SU-DHL-6 (cell line): ENCODE measurements around the gene ARHGAP10.

Source experiments
- H2AFZ ChIP-seq: fragments of 200-600 bp; sonication (generic); 2 replicates; pipeline ENCODE4 v1.6.1; 2014; ENCODE audit warnings: low read depth, mild to moderate bottlenecking, moderate library complexity, mixed read lengths, antibody characterized with exemption, low read length; ENCODE audit not compliant: severe bottlenecking
- H3F3A ChIP-seq: fragments of 200-600 bp; shearing (Covaris generic); 2 replicates; pipeline ENCODE4 v1.6.0; 2016; ENCODE audit warnings: antibody characterized with exemption, mild to moderate bottlenecking; ENCODE audit not compliant: insufficient read depth
- H3K27ac ChIP-seq: fragments of 200-600 bp; sonication (generic); 2 replicates; pipeline ENCODE4 v1.5.1; 2016; ENCODE audit warnings: low read depth, mild to moderate bottlenecking, low read length, moderate library complexity, mixed read lengths
- H3K27me3 ChIP-seq: fragments of 200-600 bp; sonication (generic), shearing (Covaris generic); 2 replicates; pipeline ENCODE4 v1.6.0; 2014; ENCODE audit warnings: mild to moderate bottlenecking, low read length
- H3K36me3 ChIP-seq: fragments of 200-600 bp; sonication (generic); 2 replicates; pipeline ENCODE4 v1.6.1; 2014; ENCODE audit warnings: mild to moderate bottlenecking, low read length, mixed read lengths
- H3K4me2 ChIP-seq: fragments of 300-600, 200-600 bp; shearing (Covaris generic), sonication (generic); 2 replicates; pipeline ENCODE4 v1.6.0; 2014; ENCODE audit warnings: low read length, low read depth, mild to moderate bottlenecking; ENCODE audit not compliant: poor library complexity, severe bottlenecking
- H3K4me3 ChIP-seq: fragments of 200-600 bp; sonication (generic); 2 replicates; pipeline ENCODE4 v1.5.1; 2014; ENCODE audit warnings: antibody characterized with exemption, low read length, mild to moderate bottlenecking, mixed read lengths; ENCODE audit not compliant: insufficient read depth, poor library complexity, severe bottlenecking
- H3K79me2 ChIP-seq: fragments of 200-600 bp; sonication (generic); 2 replicates; pipeline ENCODE4 v1.6.1; 2014; ENCODE audit warnings: mild to moderate bottlenecking, low read length, moderate library complexity; ENCODE audit not compliant: insufficient read depth
- H3K9ac ChIP-seq: fragments of 200-600 bp; sonication (generic); 2 replicates; pipeline ENCODE4 v1.7.0; 2014; ENCODE audit warnings: mild to moderate bottlenecking, low read length
- H3K9me2 ChIP-seq: fragments of 200-600 bp; sonication (generic); replicated peaks from 2 replicates; pipeline ENCODE4 v1.6.1; 2014; ENCODE audit warnings: low read length; ENCODE audit not compliant: insufficient read depth
- H3K9me3 ChIP-seq: fragments of 200-600 bp; sonication (generic); 2 replicates; pipeline ENCODE4 v1.6.1; 2014; ENCODE audit warnings: low read length, mixed read lengths; ENCODE audit not compliant: insufficient read depth
- H4K20me1 ChIP-seq: fragments of 200-600 bp; sonication (generic); 2 replicates; pipeline ENCODE4 v1.6.1; 2014; ENCODE audit warnings: low read depth, mild to moderate bottlenecking, antibody characterized with exemption, low read length, moderate library complexity, mixed read lengths
- EZH2phosphoT487 ChIP-seq: fragments of 200-600 bp; sonication (generic), shearing (Covaris generic); conservative IDR thresholded peaks from 2 replicates; pipeline ENCODE4 v1.6.1; 2018; ENCODE audit warnings: mild to moderate bottlenecking, antibody characterized with exemption, low read length, moderate library complexity, mixed read lengths
- TF ChIP-seq, protein P1 (sequence below): fragments of 200-600 bp; sonication (generic); IDR thresholded peaks from one replicate; pipeline ENCODE4 v1.5.1; 2017; ENCODE audit warnings: antibody characterized with exemption, mild to moderate bottlenecking, low read length, moderate library complexity; ENCODE audit not compliant: insufficient read depth, poor library complexity, severe bottlenecking

ARHGAP10 gene

DNA sequence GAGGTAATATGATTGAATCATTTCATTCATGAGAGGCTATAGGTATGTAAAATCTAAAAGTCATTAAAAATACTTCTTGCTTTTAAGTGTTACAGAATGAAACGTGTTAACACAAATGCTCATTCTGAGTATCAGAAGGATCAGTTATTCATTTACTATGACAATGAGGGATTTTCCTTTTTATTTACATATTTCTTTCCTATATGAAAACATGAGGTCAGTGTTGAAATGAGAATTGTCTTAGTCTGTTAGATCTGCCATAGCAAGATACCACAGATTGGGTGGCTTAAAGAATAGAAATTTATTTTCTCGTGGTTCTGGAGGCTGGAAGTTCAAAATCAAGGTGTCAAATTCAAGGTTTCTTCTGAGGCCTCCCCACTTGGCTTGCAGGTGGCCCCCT is 181.2 kb downstream of the ARHGAP10 start:
- Histone ChIP-seq H3K9me3 (no peaks in the 10 kb centered on the region), H2AFZ (no peak overlapping the region), H3K9me2 (no peaks in the 10 kb centered on the region), H3K4me2 (no peak overlapping the region), H3K36me3 (no peaks in the 10 kb centered on the region), H3K27ac (no peak overlapping the region), H3F3A (no peaks in the 10 kb centered on the region), H3K27me3 (no peaks in the 10 kb centered on the region), H3K4me3 (no peak overlapping the region), H3K79me2 (no peaks in the 10 kb centered on the region), H3K9ac (no peak overlapping the region), H4K20me1 (no peaks in the 10 kb centered on the region)
- TF ChIP-seq, protein P1, sequence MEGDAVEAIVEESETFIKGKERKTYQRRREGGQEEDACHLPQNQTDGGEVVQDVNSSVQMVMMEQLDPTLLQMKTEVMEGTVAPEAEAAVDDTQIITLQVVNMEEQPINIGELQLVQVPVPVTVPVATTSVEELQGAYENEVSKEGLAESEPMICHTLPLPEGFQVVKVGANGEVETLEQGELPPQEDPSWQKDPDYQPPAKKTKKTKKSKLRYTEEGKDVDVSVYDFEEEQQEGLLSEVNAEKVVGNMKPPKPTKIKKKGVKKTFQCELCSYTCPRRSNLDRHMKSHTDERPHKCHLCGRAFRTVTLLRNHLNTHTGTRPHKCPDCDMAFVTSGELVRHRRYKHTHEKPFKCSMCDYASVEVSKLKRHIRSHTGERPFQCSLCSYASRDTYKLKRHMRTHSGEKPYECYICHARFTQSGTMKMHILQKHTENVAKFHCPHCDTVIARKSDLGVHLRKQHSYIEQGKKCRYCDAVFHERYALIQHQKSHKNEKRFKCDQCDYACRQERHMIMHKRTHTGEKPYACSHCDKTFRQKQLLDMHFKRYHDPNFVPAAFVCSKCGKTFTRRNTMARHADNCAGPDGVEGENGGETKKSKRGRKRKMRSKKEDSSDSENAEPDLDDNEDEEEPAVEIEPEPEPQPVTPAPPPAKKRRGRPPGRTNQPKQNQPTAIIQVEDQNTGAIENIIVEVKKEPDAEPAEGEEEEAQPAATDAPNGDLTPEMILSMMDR = no peak
- no peak for TF ChIP-seq EZH2phosphoT487

DNA sequence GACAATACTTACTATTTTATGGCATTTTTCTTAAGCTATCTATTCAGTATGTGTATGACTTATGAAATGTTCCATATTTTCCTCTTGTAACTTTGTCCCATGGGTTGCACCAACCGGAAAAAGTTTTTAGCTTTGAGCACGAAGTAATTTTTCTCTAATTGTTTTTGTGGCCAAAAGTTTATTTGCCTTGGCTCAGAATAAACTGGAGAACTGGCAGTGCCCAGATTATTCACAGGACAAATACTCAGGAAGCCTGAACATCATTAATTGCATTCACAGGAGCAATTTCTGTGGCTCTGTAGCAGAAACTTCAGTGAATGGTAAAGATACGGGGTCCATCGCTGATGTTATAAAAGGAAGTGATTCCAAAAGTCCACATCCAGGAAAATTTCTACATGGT is 184.5 kb downstream of the ARHGAP10 start:
- TF ChIP-seq, protein P1 = no peak
- TF ChIP-seq EZH2phosphoT487 = no peak
- Histone ChIP-seq H3K9me2 (no peaks in the 10 kb centered on the region), H3K9ac (no peak overlapping the region), H3K4me2 (no peak overlapping the region), H3K27ac (no peak overlapping the region), H3K4me3 (no peak overlapping the region), H2AFZ (no peak overlapping the region), H3F3A (no peaks in the 10 kb centered on the region), H3K27me3 (no peaks in the 10 kb centered on the region), H3K9me3 (no peaks in the 10 kb centered on the region), H3K36me3 (no peaks in the 10 kb centered on the region), H3K79me2 (no peaks in the 10 kb centered on the region), H4K20me1 (no peaks in the 10 kb centered on the region)

DNA sequence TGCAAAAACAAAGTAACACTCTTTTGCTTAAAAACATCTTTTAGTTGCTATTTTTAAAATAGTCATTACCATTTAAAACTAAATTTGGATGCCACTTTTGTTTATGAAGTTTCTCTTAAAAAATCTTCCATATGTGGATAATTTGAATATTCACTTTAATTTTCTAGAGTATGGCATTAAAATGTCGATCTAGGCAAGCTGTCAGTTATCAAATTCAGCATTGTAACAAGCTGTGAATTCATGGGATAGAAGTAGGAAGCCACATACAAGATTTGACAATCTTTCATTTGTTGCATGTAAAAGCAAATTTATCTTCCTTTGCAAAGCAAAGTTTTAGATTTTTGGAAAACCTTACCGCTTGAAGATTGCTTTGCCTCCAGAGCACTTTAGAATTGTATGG is 191.5 kb downstream of the ARHGAP10 start:
- Histone ChIP-seq H3K27me3 (no peaks in the 10 kb centered on the region), H3K4me2 (no peak overlapping the region), H3K9me3 (no peaks in the 10 kb centered on the region), H3K79me2 (no peaks in the 10 kb centered on the region), H3K4me3 (no peak overlapping the region), H3F3A (no peaks in the 10 kb centered on the region), H3K36me3 (no peaks in the 10 kb centered on the region), H3K9ac (no peak overlapping the region), H4K20me1 (no peaks in the 10 kb centered on the region), H2AFZ (no peak overlapping the region), H3K9me2 (no peaks in the 10 kb centered on the region), H3K27ac (no peak overlapping the region)
- TF ChIP-seq, protein P1 = no peak
- TF ChIP-seq EZH2phosphoT487 = no peak
